ENCODE data around the gene MAGI1.

Gene MAGI1

DNA sequence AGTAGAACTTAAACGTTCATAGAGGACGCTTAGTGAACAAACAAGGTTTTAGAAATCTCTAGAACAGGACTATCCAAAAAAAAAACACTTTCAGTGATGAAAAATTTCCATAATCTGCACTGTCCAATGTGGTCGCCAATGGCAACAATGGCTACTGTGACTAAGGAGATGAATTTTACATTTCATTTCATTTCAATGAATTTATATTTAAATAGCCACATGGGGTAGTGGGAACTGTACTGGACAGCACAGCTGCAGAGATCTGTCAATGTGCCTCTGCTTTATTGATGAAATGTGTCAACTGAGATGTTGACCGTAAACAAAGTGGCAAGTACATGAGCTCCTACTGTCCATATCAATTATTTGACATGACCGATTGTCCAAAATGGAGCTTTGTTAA, 222.5 kb downstream of the MAGI1 start:
- TF ChIP-seq ZFX (IDR thresholded peaks at IDR 0.05) = no peak
- TF ChIP-seq, protein P1, sequence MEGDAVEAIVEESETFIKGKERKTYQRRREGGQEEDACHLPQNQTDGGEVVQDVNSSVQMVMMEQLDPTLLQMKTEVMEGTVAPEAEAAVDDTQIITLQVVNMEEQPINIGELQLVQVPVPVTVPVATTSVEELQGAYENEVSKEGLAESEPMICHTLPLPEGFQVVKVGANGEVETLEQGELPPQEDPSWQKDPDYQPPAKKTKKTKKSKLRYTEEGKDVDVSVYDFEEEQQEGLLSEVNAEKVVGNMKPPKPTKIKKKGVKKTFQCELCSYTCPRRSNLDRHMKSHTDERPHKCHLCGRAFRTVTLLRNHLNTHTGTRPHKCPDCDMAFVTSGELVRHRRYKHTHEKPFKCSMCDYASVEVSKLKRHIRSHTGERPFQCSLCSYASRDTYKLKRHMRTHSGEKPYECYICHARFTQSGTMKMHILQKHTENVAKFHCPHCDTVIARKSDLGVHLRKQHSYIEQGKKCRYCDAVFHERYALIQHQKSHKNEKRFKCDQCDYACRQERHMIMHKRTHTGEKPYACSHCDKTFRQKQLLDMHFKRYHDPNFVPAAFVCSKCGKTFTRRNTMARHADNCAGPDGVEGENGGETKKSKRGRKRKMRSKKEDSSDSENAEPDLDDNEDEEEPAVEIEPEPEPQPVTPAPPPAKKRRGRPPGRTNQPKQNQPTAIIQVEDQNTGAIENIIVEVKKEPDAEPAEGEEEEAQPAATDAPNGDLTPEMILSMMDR (conservative IDR thresholded peaks at IDR 0.05) = no peak
- no peak overlapping the region for H3K27ac ChIP-seq

DNA sequence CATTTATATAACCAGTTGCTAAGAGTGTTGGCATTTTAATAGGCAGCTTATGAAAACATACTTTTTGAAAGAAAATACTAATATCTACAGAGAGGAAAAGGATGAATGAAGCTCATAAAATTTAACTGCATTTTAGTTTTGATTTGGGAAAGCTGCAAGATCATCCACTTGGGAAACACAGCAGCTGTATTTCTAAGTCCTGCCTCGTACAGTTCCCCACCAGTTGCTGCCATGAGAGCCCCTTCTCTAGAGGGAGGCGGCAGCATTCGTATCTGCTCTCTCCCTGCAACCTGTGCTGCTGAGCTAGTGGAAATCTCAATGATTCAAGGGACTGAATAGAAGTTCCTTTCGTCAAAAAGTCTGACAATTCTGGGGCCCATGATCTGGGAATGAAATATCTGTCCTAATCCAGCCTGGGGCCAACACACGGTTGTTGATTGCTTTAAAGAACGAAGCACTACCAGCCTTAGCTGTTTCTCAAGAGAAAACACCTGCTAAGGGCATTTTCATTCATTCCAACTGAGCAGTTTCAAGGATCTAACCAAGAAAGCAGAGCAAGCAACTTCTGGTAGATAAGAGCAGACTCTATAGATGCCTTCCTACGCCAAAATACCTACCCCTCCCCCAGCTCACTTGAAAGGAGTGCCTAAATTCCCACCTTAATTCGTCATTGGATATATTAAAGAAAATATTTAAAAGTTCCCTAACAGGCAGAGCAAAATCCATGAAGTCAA, 223.7 kb downstream of the MAGI1 start:
- no peak overlapping the region for H3K27ac ChIP-seq
- TF ChIP-seq, protein P1 (conservative IDR thresholded peaks at IDR 0.05) = no peak
- no peak for TF ChIP-seq ZFX (IDR thresholded peaks at IDR 0.05)

DNA sequence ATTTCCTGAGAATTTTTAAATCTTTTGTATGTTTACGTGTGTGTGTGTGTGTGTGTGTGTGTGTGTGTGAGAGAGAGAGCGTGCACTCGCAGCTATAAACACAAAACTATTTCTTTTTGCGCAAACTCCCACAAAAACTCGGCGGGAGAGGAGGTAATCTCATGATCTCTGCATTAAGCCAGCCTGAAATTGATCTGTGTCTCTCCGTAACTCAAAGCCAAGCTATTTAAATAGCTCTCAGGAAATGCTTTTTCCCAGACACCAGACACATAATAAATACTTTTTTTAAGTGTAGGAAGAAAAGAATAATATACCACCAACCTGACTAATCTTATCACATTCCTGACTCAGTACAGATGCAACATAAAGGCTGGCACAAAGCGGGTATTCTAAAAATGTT, 226.8 kb downstream of the MAGI1 start:
- H3K27ac ChIP-seq = no peak overlapping the region
- no peak for TF ChIP-seq ZFX (IDR thresholded peaks at IDR 0.05)
- TF ChIP-seq, protein P1 (conservative IDR thresholded peaks at IDR 0.05) = no peak

DNA sequence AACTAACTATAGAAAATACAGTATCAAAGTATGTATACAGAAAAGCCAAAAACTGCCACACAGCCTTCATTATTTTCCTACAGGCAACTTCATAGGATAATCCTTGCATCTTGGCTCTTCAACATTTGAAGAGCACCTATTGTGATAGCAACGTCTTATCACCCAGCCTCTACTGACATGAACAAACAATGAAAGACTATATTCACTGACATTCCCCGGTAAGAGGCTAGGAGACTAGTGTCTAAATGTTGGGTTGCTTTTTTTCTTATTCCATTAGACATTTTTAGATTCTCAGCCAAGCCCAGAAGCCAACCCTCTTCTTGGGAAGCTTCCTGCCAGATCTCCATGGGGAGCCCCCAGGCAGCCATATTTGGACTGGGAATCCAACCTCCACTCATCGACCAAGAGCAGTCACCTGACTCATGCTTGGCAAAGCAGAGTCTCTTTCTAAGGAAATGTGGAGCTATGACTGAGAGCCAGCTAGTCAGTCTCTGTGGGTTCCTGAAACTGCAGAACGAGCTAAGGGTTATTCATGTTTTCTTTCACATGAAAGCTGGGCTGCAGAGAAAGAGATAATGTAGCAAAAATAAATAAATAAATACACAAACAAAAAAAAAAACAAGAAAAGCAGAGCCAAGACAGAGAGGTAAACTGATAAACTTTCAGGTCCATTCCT, 227.5 kb downstream of the MAGI1 start:
- TF ChIP-seq, protein P1 (conservative IDR thresholded peaks at IDR 0.05) = no peak
- no peak for TF ChIP-seq ZFX (IDR thresholded peaks at IDR 0.05)

DNA sequence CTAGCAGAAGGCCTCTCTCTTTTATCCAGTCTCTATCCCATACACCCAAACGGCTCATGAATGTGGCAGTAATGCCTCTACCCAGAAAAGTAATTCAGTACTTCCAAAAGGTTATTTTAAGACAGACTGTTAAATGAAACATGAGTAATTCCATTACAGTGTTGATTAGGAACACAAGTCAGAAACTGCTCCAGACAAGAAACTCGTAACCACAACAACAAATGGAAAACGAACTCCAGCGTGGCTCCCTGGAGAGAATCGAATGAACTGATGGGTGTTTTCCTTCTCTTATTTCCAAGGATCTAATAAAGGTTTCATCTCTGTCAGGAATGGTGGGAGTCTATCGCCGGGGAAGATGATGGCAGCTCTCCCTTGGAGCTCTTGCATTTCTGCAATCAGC, 228.4 kb downstream of the MAGI1 start:
- no peak overlapping the region for H3K27ac ChIP-seq
- TF ChIP-seq, protein P1 (conservative IDR thresholded peaks at IDR 0.05) = no peak
- no peak for TF ChIP-seq ZFX (IDR thresholded peaks at IDR 0.05)

More for the DNA sequence above, 227.5 kb downstream of the MAGI1 start:
- no peak overlapping the region for H3K27ac ChIP-seq

DNA sequence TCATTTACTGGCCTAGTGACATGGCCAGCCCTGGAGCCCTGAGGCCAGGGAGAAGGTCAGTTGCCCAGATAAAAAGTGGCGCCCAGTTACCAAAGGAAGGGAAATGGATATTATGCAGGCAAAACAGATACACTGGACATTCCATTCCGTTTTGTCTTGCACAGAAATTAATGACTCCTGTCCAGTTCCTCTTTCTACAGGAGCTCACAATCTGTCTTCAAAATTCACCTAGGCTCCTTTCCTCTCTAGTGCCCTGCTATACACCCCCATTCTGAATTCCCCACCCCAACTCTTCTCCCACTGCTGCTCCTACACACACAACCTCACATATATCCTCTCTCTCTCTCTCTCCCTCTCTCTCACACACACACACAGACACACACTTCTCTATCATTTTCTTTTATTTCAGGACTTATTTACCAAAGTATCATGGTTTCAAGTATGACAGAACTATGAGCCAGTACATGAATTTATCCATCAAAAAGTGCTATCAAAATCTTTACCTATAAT, 229.0 kb downstream of the MAGI1 start:
- no peak overlapping the region for H3K27ac ChIP-seq
- TF ChIP-seq, protein P1 (conservative IDR thresholded peaks at IDR 0.05) = no peak

DNA sequence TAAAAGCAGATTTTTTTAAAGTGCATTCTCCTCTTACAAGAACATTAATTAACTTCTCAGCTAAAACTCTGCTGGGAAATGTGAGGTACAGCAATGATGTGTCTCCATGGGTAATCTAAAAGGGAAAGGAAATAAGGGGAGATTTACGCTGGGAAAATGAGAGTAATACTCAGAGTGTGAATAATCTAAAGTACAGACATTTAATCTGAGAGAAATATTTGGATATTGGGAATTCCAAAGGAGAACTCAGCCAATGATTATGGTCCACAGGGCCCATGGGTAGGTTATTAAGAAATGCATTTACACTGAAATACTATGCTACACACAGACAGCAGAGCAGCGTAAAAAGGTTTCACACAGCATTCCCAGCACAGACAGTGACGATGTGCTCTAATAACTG, 229.9 kb downstream of the MAGI1 start:
- no peak for TF ChIP-seq ZFX (IDR thresholded peaks at IDR 0.05)
- TF ChIP-seq, protein P1 (conservative IDR thresholded peaks at IDR 0.05) = no peak
- peak overlapping the region; percentile 83 for H3K27ac ChIP-seq

Measured in C4-2B (cell line).